Occipital lobe (tissue), 2 donors: ENCODE results near the gene TAS2R42. TPM values are rescaled to one million over a fixed set of nuclear protein-coding genes. Genes with fewer than 3 reads are reported as not detected.

ENCODE experiments used
- DNase-seq: peaks from one replicate; lab custom pipeline; 2025; lab: John Stamatoyannopoulos, UW
- total RNA-seq: library from RNA; depleted of rRNA; stranded (reverse); fragments of >200 nt; gene quantifications from one replicate; pipeline ENCODE4 v1.2.3, GENCODE V29; 2014

TAS2R42 gene
- total RNA-seq, 1 donor from 2014 or later, result not detected

GRCh38 chr12:11147420-11147819 lies 39.3 kb downstream of the TAS2R42 start:
- no peak for DNase-seq

GRCh38 chr12:11144297-11144696 lies 42.4 kb downstream of the TAS2R42 start:
- no peak for DNase-seq

- DNase-seq, result no peak
Observed at GRCh38 chr12:11143352-11143751, 43.4 kb downstream of the TAS2R42 start.

- DNase-seq, result no peak
Observed at GRCh38 chr12:11136075-11136474, 50.7 kb downstream of the TAS2R42 start.

Other genes with a start within 250 kb of the TAS2R42 start
- 11.4 TPM for gene TAS2R14, start 247.7 kb downstream of the TAS2R42 start, total RNA-seq
- gene TAS2R50, start 200.0 kb downstream of the TAS2R42 start, total RNA-seq, result 12.6 TPM
- 22.9 TPM for gene TAS2R20, start 188.6 kb downstream of the TAS2R42 start, total RNA-seq
- 28.7 TPM for gene TAS2R19, start 164.3 kb downstream of the TAS2R42 start, total RNA-seq
- gene TAS2R31, start 155.5 kb downstream of the TAS2R42 start, total RNA-seq, result 25.0 TPM
- 12.3 TPM for gene TAS2R46, start 124.6 kb downstream of the TAS2R42 start, total RNA-seq
- 13.6 TPM for gene TAS2R43, start 94.6 kb downstream of the TAS2R42 start, total RNA-seq
- 22.1 TPM for gene TAS2R30, start 52.3 kb downstream of the TAS2R42 start, total RNA-seq
- 13.7 TPM for gene SMIM10L1, start 15.7 kb downstream of the TAS2R42 start, total RNA-seq
- not detected for gene PRB3, start 82.8 kb upstream of the TAS2R42 start, total RNA-seq
- not detected for gene PRB4, start 123.5 kb upstream of the TAS2R42 start, total RNA-seq
- not detected for gene PRB2, start 208.6 kb upstream of the TAS2R42 start, total RNA-seq